SK-N-SH treated with all-trans-retinoic acid at 6 μM for 48 hours (cell line): Measurements from ENCODE around the gene CDYL.

ENCODE experiments used
- ATAC-seq: fragments of 200-7000 bp; cut with Tn5 transposase; 3 replicates; pipeline ENCODE4 v1.9.1; 2020; ENCODE audit warnings: mild to moderate bottlenecking, moderate library complexity
- ARNTL ChIP-seq: fragments of 450-650 bp; formaldehyde crosslinking; IDR thresholded peaks from 2 replicates; pipeline ENCODE4 v1.5.0; 2020; ENCODE audit warnings: low read depth, mild to moderate bottlenecking, moderate library complexity, borderline replicate concordance
- BACH2 ChIP-seq: fragments of 250-450 bp; sonication (Bioruptor Pico); IDR thresholded peaks from 2 replicates; pipeline ENCODE4 v1.9.0; 2021; ENCODE audit warnings: mild to moderate bottlenecking, borderline replicate concordance
- CSDC2 ChIP-seq: fragments of 250-450 bp; sonication (Bioruptor Pico); IDR thresholded peaks from 2 replicates; pipeline ENCODE4 v1.5.0; 2020; ENCODE audit warnings: mild to moderate bottlenecking, moderate library complexity
- ESRRG ChIP-seq: fragments of 250-450 bp; sonication (Bioruptor Pico); IDR thresholded peaks from 2 replicates; pipeline ENCODE4 v1.6.1; 2021; ENCODE audit warnings: mild to moderate bottlenecking
- GLIS3 ChIP-seq: fragments of 250-450 bp; sonication (Bioruptor Pico); IDR thresholded peaks from 2 replicates; pipeline ENCODE4 v1.5.0; 2020; ENCODE audit warnings: mild to moderate bottlenecking, moderate library complexity
- OSR1 ChIP-seq: fragments of 250-450 bp; sonication (Bioruptor Pico); IDR thresholded peaks from 2 replicates; pipeline ENCODE4 v1.8.0; 2022; ENCODE audit warnings: moderate library complexity, mild to moderate bottlenecking, inconsistent platforms
- RARB ChIP-seq: fragments of 250-450 bp; sonication (Bioruptor Pico); IDR thresholded peaks from 2 replicates; pipeline ENCODE4 v1.8.0; 2021; ENCODE audit warnings: mild to moderate bottlenecking, moderate library complexity
- SNAI2 ChIP-seq: fragments of 250-450 bp; sonication (Bioruptor Pico); IDR thresholded peaks from 2 replicates; pipeline ENCODE4 v1.5.0; 2020; ENCODE audit warnings: mild to moderate bottlenecking, moderate library complexity
- TCF4 ChIP-seq: fragments of 250-450 bp; sonication (Bioruptor Pico); IDR thresholded peaks from 2 replicates; pipeline ENCODE4 v1.8.0; 2021; ENCODE audit warnings: mild to moderate bottlenecking, moderate library complexity, borderline replicate concordance
- ZC3H10 ChIP-seq: fragments of 250-450 bp; sonication (Bioruptor Pico); IDR thresholded peaks from 2 replicates; pipeline ENCODE4 v1.5.1; 2021; ENCODE audit warnings: mild to moderate bottlenecking, moderate library complexity
- ZFP3 ChIP-seq: fragments of 250-450 bp; sonication (Bioruptor Pico); IDR thresholded peaks from 2 replicates; pipeline ENCODE4 v1.5.0; 2020; ENCODE audit warnings: mild to moderate bottlenecking, moderate library complexity
- ZFP30 ChIP-seq: fragments of 450-650 bp; formaldehyde crosslinking; IDR thresholded peaks from 2 replicates; pipeline ENCODE4 v1.5.0; 2022; ENCODE audit warnings: mild to moderate bottlenecking, moderate library complexity
- ZNF70 ChIP-seq: fragments of 450-650 bp; formaldehyde crosslinking; IDR thresholded peaks from 2 replicates; pipeline ENCODE4 v1.5.0; 2020; ENCODE audit warnings: mild to moderate bottlenecking, moderate library complexity
- TF ChIP-seq, protein P1 (sequence below): fragments of 250-450 bp; sonication (Bioruptor Pico); IDR thresholded peaks from 2 replicates; pipeline ENCODE4 v1.5.0; 2020; ENCODE audit warnings: mild to moderate bottlenecking, moderate library complexity
- TF ChIP-seq, protein P2 (sequence below): fragments of 250-450 bp; sonication (Bioruptor Pico); IDR thresholded peaks from 2 replicates; pipeline ENCODE4 v1.8.0; 2021; ENCODE audit warnings: low read depth, mild to moderate bottlenecking, moderate library complexity, borderline replicate concordance
- TF ChIP-seq, protein P3 (sequence below): fragments of 250-450 bp; sonication (Bioruptor Pico); IDR thresholded peaks from 2 replicates; pipeline ENCODE4 v1.5.1; 2021; ENCODE audit warnings: mild to moderate bottlenecking, moderate library complexity
- TF ChIP-seq, protein P4 (sequence below): fragments of 250-450 bp; sonication (Bioruptor Pico); IDR thresholded peaks from 2 replicates; pipeline ENCODE4 v1.8.0; 2020; ENCODE audit warnings: mild to moderate bottlenecking, moderate library complexity, borderline replicate concordance
- TF ChIP-seq, protein P5 (sequence below): fragments of 250-450 bp; sonication (Bioruptor Pico); IDR thresholded peaks from 2 replicates; pipeline ENCODE4 v1.5.1; 2020; ENCODE audit warnings: low read depth, mild to moderate bottlenecking, moderate library complexity

The CDYL gene

DNA sequence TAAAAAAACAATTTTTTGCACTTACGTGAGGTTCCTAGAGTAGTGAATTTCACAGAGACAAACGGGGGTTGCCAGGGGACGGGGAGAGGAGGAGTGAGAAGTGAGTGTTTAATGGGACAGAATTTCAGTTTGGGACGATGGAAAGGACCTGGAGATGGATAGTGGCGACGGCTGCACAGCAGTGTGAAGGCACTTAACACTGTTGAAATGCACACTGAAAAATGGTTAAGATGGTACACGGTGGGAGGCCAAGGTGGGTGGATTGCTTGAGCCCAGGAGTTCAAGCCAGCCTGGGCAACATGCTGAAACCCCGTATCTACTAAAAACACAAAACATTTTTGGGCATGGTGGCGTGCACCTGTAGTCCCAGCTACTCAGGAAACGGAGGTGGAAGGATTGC, 196.2 kb downstream of the CDYL start:
- TF ChIP-seq TCF4 (CRISPR knock-in tag), result no peak
- no peak for TF ChIP-seq BACH2 (CRISPR knock-in tag)
- TF ChIP-seq, protein P1, sequence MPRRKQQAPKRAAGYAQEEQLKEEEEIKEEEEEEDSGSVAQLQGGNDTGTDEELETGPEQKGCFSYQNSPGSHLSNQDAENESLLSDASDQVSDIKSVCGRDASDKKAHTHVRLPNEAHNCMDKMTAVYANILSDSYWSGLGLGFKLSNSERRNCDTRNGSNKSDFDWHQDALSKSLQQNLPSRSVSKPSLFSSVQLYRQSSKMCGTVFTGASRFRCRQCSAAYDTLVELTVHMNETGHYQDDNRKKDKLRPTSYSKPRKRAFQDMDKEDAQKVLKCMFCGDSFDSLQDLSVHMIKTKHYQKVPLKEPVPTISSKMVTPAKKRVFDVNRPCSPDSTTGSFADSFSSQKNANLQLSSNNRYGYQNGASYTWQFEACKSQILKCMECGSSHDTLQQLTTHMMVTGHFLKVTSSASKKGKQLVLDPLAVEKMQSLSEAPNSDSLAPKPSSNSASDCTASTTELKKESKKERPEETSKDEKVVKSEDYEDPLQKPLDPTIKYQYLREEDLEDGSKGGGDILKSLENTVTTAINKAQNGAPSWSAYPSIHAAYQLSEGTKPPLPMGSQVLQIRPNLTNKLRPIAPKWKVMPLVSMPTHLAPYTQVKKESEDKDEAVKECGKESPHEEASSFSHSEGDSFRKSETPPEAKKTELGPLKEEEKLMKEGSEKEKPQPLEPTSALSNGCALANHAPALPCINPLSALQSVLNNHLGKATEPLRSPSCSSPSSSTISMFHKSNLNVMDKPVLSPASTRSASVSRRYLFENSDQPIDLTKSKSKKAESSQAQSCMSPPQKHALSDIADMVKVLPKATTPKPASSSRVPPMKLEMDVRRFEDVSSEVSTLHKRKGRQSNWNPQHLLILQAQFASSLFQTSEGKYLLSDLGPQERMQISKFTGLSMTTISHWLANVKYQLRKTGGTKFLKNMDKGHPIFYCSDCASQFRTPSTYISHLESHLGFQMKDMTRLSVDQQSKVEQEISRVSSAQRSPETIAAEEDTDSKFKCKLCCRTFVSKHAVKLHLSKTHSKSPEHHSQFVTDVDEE (CRISPR knock-in tag), result no peak
- no peak for TF ChIP-seq RARB (CRISPR knock-in tag)
- no peak for TF ChIP-seq OSR1 (CRISPR knock-in tag)
- TF ChIP-seq SNAI2 (CRISPR knock-in tag), result no peak
- TF ChIP-seq, protein P2, sequence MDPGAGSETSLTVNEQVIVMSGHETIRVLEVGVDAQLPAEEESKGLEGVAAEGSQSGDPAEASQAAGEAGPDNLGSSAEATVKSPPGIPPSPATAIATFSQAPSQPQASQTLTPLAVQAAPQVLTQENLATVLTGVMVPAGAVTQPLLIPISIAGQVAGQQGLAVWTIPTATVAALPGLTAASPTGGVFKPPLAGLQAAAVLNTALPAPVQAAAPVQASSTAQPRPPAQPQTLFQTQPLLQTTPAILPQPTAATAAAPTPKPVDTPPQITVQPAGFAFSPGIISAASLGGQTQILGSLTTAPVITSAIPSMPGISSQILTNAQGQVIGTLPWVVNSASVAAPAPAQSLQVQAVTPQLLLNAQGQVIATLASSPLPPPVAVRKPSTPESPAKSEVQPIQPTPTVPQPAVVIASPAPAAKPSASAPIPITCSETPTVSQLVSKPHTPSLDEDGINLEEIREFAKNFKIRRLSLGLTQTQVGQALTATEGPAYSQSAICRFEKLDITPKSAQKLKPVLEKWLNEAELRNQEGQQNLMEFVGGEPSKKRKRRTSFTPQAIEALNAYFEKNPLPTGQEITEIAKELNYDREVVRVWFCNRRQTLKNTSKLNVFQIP (CRISPR knock-in tag), result no peak
- TF ChIP-seq ZFP3 (CRISPR knock-in tag), result no peak
- TF ChIP-seq, protein P3, sequence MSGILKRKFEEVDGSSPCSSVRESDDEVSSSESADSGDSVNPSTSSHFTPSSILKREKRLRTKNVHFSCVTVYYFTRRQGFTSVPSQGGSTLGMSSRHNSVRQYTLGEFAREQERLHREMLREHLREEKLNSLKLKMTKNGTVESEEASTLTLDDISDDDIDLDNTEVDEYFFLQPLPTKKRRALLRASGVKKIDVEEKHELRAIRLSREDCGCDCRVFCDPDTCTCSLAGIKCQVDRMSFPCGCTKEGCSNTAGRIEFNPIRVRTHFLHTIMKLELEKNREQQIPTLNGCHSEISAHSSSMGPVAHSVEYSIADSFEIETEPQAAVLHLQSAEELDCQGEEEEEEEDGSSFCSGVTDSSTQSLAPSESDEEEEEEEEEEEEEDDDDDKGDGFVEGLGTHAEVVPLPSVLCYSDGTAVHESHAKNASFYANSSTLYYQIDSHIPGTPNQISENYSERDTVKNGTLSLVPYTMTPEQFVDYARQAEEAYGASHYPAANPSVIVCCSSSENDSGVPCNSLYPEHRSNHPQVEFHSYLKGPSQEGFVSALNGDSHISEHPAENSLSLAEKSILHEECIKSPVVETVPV (CRISPR knock-in tag), result no peak
- no peak for TF ChIP-seq ZFP30 (CRISPR knock-in tag)
- TF ChIP-seq, protein P4, sequence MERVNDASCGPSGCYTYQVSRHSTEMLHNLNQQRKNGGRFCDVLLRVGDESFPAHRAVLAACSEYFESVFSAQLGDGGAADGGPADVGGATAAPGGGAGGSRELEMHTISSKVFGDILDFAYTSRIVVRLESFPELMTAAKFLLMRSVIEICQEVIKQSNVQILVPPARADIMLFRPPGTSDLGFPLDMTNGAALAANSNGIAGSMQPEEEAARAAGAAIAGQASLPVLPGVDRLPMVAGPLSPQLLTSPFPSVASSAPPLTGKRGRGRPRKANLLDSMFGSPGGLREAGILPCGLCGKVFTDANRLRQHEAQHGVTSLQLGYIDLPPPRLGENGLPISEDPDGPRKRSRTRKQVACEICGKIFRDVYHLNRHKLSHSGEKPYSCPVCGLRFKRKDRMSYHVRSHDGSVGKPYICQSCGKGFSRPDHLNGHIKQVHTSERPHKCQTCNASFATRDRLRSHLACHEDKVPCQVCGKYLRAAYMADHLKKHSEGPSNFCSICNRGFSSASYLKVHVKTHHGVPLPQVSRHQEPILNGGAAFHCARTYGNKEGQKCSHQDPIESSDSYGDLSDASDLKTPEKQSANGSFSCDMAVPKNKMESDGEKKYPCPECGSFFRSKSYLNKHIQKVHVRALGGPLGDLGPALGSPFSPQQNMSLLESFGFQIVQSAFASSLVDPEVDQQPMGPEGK (CRISPR knock-in tag), result no peak
- ATAC-seq, result no peak

DNA sequence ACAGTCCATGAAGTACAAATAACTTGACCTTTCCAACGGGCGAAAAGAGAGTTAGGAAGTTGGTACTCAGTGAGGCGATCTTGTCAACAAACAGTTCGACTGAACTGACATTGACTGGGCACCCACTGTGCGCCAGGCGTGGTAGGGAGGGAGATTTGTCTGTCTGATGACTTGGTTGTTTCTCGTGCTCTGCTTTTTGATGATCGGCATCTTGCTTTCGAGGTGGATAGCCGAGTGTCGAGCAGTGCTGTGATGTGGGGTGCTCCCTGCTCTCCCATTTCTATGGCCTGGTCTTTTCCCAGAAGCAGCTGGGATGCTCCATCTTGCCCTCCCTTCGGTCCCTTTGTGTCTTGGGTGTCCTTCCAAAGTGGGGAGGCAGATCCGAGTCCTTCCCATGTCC, 197.2 kb downstream of the CDYL start:
- TF ChIP-seq CSDC2 (CRISPR knock-in tag) (no peak), TCF4 (CRISPR knock-in tag) (no peak), BACH2 (CRISPR knock-in tag) (no peak), ESRRG (no peak), SNAI2 (CRISPR knock-in tag) (no peak), ZC3H10 (CRISPR knock-in tag) (no peak), GLIS3 (CRISPR knock-in tag) (no peak), ZNF70 (CRISPR knock-in tag) (no peak), ARNTL (CRISPR knock-in tag) (no peak), OSR1 (CRISPR knock-in tag) (no peak), ZFP30 (CRISPR knock-in tag) (no peak), ZFP3 (CRISPR knock-in tag) (no peak)
- TF ChIP-seq, protein P1 (CRISPR knock-in tag), result no peak
- TF ChIP-seq, protein P4 (CRISPR knock-in tag), result no peak
- TF ChIP-seq, protein P2 (CRISPR knock-in tag), result no peak
- TF ChIP-seq, protein P5, sequence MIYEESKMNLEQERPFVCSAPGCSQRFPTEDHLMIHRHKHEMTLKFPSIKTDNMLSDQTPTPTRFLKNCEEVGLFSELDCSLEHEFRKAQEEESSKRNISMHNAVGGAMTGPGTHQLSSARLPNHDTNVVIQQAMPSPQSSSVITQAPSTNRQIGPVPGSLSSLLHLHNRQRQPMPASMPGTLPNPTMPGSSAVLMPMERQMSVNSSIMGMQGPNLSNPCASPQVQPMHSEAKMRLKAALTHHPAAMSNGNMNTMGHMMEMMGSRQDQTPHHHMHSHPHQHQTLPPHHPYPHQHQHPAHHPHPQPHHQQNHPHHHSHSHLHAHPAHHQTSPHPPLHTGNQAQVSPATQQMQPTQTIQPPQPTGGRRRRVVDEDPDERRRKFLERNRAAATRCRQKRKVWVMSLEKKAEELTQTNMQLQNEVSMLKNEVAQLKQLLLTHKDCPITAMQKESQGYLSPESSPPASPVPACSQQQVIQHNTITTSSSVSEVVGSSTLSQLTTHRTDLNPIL (CRISPR knock-in tag), result no peak
- TF ChIP-seq, protein P3 (CRISPR knock-in tag), result no peak
- ATAC-seq, result no peak
